OCI-LY3 (cell line): ENCODE data around the gene CUBN.

ENCODE experiments used
- H2AFZ ChIP-seq: fragments of 200-600, 300-600 bp; shearing (Covaris generic); 2 replicates; pipeline ENCODE4 v1.6.0; 2014; ENCODE audit warnings: antibody characterized with exemption, low read depth, low read length
- H3K27ac ChIP-seq: fragments of 200-600, 300-600 bp; sonication (generic); 2 replicates; pipeline ENCODE4 v1.5.1; 2014; ENCODE audit warnings: mild to moderate bottlenecking, low read length, moderate library complexity, mixed read lengths
- H3K27me3 ChIP-seq: fragments of 200-600, 300-600 bp; sonication (generic); 2 replicates; pipeline ENCODE4 v1.6.1; 2014; ENCODE audit warnings: low read depth, low read length, mixed read lengths
- H3K36me3 ChIP-seq: fragments of 200-600, 300-600 bp; sonication (generic); replicated peaks from 2 replicates; pipeline ENCODE3; 2014; ENCODE audit warnings: low read depth, low read length, mixed read lengths
- H3K4me1 ChIP-seq: fragments of 300-600, 200-600 bp; sonication (generic); 2 replicates; pipeline ENCODE4 v1.6.1; 2014; ENCODE audit warnings: low read length, mixed read lengths
- H3K4me2 ChIP-seq: fragments of 200-600, 300-600 bp; sonication (generic); 2 replicates; pipeline ENCODE4 v1.6.1; 2014; ENCODE audit warnings: low read length, mixed read lengths
- H3K4me3 ChIP-seq: fragments of 300-600, 200-600 bp; sonication (generic); 2 replicates; pipeline ENCODE4 v1.5.1; 2014; ENCODE audit warnings: antibody characterized with exemption, mild to moderate bottlenecking, low read length, moderate library complexity
- H3K79me2 ChIP-seq: fragments of 300-600, 200-600 bp; shearing (Covaris generic); 2 replicates; pipeline ENCODE4 v1.6.1; 2014; ENCODE audit warnings: mild to moderate bottlenecking, low read length, mixed read lengths
- H3K9ac ChIP-seq: fragments of 300-600, 200-600 bp; shearing (Covaris generic); 2 replicates; pipeline ENCODE4 v1.6.0; 2014; ENCODE audit warnings: mild to moderate bottlenecking, low read length, moderate library complexity
- H3K9me3 ChIP-seq: fragments of 200-600, 300-600 bp; shearing (Covaris generic); 2 replicates; pipeline ENCODE4 v1.6.1; 2014; ENCODE audit warnings: low read length, mixed read lengths; ENCODE audit not compliant: insufficient read depth
- H4K20me1 ChIP-seq: fragments of 200-600, 300-600 bp; sonication (generic); 2 replicates; pipeline ENCODE4 v1.6.1; 2016; ENCODE audit warnings: low read length, mixed read lengths; ENCODE audit not compliant: insufficient read depth
- CTCF ChIP-seq: fragments of 200-600, 300-600 bp; sonication (generic); IDR thresholded peaks from 2 replicates; pipeline ENCODE4 v1.5.1; 2014; ENCODE audit warnings: antibody characterized with exemption, low read length, low read depth
- EZH2phosphoT487 ChIP-seq: fragments of 200-600 bp; shearing (Covaris generic); IDR thresholded peaks from 2 replicates; pipeline ENCODE4 v1.6.1; 2018; ENCODE audit warnings: antibody characterized with exemption, mixed run types, low read depth

Gene CUBN

GRCh38 chr10:17001961-17002749 is 127.5 kb downstream of the CUBN start:
- H3K27me3 ChIP-seq: no peaks in the 10 kb centered on the region
- H3K4me1 ChIP-seq: peaks cover 5% of the 10 kb centered on the region; the same call in 1 of the 2 replicates
- H3K9ac ChIP-seq: no peak overlapping the region
- no peaks in the 10 kb centered on the region for H3K36me3 ChIP-seq
- peak overlapping the region; percentile 18; the same call in 1 of the 2 replicates for H3K4me2 ChIP-seq
- no peak overlapping the region for H2AFZ ChIP-seq
- H4K20me1 ChIP-seq: no peaks in the 10 kb centered on the region
- no peaks in the 10 kb centered on the region for H3K9me3 ChIP-seq
- H3K79me2 ChIP-seq: no peaks in the 10 kb centered on the region
- TF ChIP-seq CTCF (no peak), EZH2phosphoT487 (no peak)
- H3K4me3 ChIP-seq: no peak overlapping the region
- no peak overlapping the region for H3K27ac ChIP-seq

GRCh38 chr10:17001297-17001744 is 128.3 kb downstream of the CUBN start:
- no peak for TF ChIP-seq CTCF
- TF ChIP-seq EZH2phosphoT487: no peak
- Histone ChIP-seq H3K9me3 (no peaks in the 10 kb centered on the region), H3K9ac (no peak overlapping the region), H3K4me2 (no peak overlapping the region), H3K36me3 (no peaks in the 10 kb centered on the region), H4K20me1 (no peaks in the 10 kb centered on the region), H2AFZ (no peak overlapping the region), H3K4me1 (peaks cover 5% of the 10 kb centered on the region; the same call in 1 of the 2 replicates), H3K79me2 (no peaks in the 10 kb centered on the region), H3K4me3 (no peak overlapping the region), H3K27me3 (no peaks in the 10 kb centered on the region), H3K27ac (no peak overlapping the region)

- H3K27ac ChIP-seq: no peak overlapping the region
- peaks cover 5% of the 10 kb centered on the region; the same call in 1 of the 2 replicates for H3K4me1 ChIP-seq
- H3K9ac ChIP-seq: no peak overlapping the region
- no peak overlapping the region for H3K4me3 ChIP-seq
- H3K27me3 ChIP-seq: no peaks in the 10 kb centered on the region
- TF ChIP-seq EZH2phosphoT487: no peak
- no peak for TF ChIP-seq CTCF
- no peaks in the 10 kb centered on the region for H3K36me3 ChIP-seq
- H3K79me2 ChIP-seq: no peaks in the 10 kb centered on the region
- H3K9me3 ChIP-seq: no peaks in the 10 kb centered on the region
- no peaks in the 10 kb centered on the region for H4K20me1 ChIP-seq
- H2AFZ ChIP-seq: no peak overlapping the region
- H3K4me2 ChIP-seq: no peak overlapping the region
Measured at GRCh38 chr10:16999665-17000451, 129.8 kb downstream of the CUBN start.

GRCh38 chr10:16996530-16996964 is 133.1 kb downstream of the CUBN start:
- H4K20me1 ChIP-seq: no peaks in the 10 kb centered on the region
- no peak overlapping the region for H3K4me2 ChIP-seq
- H2AFZ ChIP-seq: no peak overlapping the region
- H3K4me3 ChIP-seq: no peak overlapping the region
- no peaks in the 10 kb centered on the region for H3K79me2 ChIP-seq
- no peaks in the 10 kb centered on the region for H3K27me3 ChIP-seq
- H3K9me3 ChIP-seq: no peaks in the 10 kb centered on the region
- H3K4me1 ChIP-seq: no peaks in the 10 kb centered on the region
- H3K9ac ChIP-seq: no peak overlapping the region
- no peaks in the 10 kb centered on the region for H3K36me3 ChIP-seq
- TF ChIP-seq CTCF (no peak), EZH2phosphoT487 (no peak)
- no peak overlapping the region for H3K27ac ChIP-seq
